Neural progenitor cell (in vitro differentiated cells): ENCODE data around the gene CDH18. TPM values are rescaled to one million over a fixed set of nuclear protein-coding genes. Genes with fewer than 3 reads are reported as not detected.

Source experiments
- DNase-seq: peaks from one replicate; pipeline ENCODE4 v3.0.0-alpha.2; 2016; ENCODE audit warnings: low spot score
- H2AFZ ChIP-seq: fragments of 200-600 bp; sonication (generic); replicated peaks from 2 replicates; pipeline ENCODE4 v1.6.1; 2016; ENCODE audit warnings: antibody characterized with exemption
- H3F3A ChIP-seq: fragments of 200-600 bp; sonication (generic); 2 replicates; pipeline ENCODE4 v1.6.1; 2016; ENCODE audit warnings: antibody characterized with exemption, low read depth
- H3K27ac ChIP-seq: fragments of 200-600 bp; sonication (generic); 2 replicates; pipeline ENCODE4 v1.5.1; 2016; ENCODE audit warnings: mild to moderate bottlenecking
- H3K27me3 ChIP-seq: fragments of 200-600 bp; sonication (generic); 2 replicates; pipeline ENCODE4 v1.6.1; 2016; ENCODE audit warnings: mild to moderate bottlenecking, moderate library complexity
- H3K36me3 ChIP-seq: fragments of 200-600 bp; sonication (generic); 2 replicates; pipeline ENCODE4 v1.5.1; 2016
- H3K4me1 ChIP-seq: fragments of 200-600 bp; sonication (generic); 2 replicates; pipeline ENCODE4 v1.6.1; 2016; ENCODE audit warnings: mixed run types
- H3K4me2 ChIP-seq: fragments of 200-600 bp; sonication (generic); 2 replicates; pipeline ENCODE4 v1.6.1; 2016
- H3K4me3 ChIP-seq: fragments of 200-600 bp; sonication (generic); 2 replicates; pipeline ENCODE4 v1.5.1; 2016
- H3K79me2 ChIP-seq: fragments of 200-600 bp; sonication (generic); 2 replicates; pipeline ENCODE4 v1.6.1; 2016; ENCODE audit warnings: low read depth
- H3K9ac ChIP-seq: fragments of 200-600 bp; sonication (generic); 2 replicates; pipeline ENCODE4 v1.6.1; 2016
- H3K9me3 ChIP-seq: fragments of 200-600 bp; sonication (generic); 2 replicates; pipeline ENCODE4 v1.5.1; 2016; ENCODE audit warnings: low read depth
- H4K20me1 ChIP-seq: fragments of 200-600 bp; sonication (generic); 2 replicates; pipeline ENCODE4 v1.6.1; 2016; ENCODE audit warnings: low read depth
- H3K27ac Mint-ChIP-seq: 3 replicates; pipeline ENCODE4 v1.8.0; 2021; ENCODE audit warnings: mixed read lengths
- H3K27me3 Mint-ChIP-seq: 2 replicates; pipeline ENCODE4 v1.8.0; 2022; ENCODE audit warnings: low read depth, mild to moderate bottlenecking, inconsistent platforms, moderate library complexity, mixed read lengths; ENCODE audit not compliant: insufficient read depth
- H3K36me3 Mint-ChIP-seq: 3 replicates; pipeline ENCODE4 v1.8.0; 2021; ENCODE audit warnings: mixed read lengths
- H3K4me1 Mint-ChIP-seq: 3 replicates; pipeline ENCODE4 v1.8.0; 2021; ENCODE audit warnings: mixed read lengths
- H3K4me3 Mint-ChIP-seq: 3 replicates; pipeline ENCODE4 v1.8.0; 2021; ENCODE audit warnings: mild to moderate bottlenecking, moderate library complexity, mixed read lengths
- H3K9me3 Mint-ChIP-seq: 3 replicates; pipeline ENCODE4 v1.8.0; 2020; ENCODE audit warnings: mixed read lengths
- EZH2 ChIP-seq: fragments of 200-600 bp; sonication (generic); IDR thresholded peaks from 2 replicates; pipeline ENCODE4 v1.6.1; 2017; ENCODE audit warnings: antibody characterized with exemption, mild to moderate bottlenecking, moderate library complexity
- EZH2phosphoT487 ChIP-seq: fragments of 200-600 bp; sonication (generic); IDR thresholded peaks from 2 replicates; pipeline ENCODE4 v1.6.1; 2017; ENCODE audit warnings: antibody characterized with exemption
- total RNA-seq: library from RNA; depleted of rRNA; stranded (reverse); fragments of >200 nt; gene quantifications from 2 replicates; pipeline ENCODE4 v1.2.3, GENCODE V29; 2015; ENCODE audit warnings: low replicate concordance
- TF ChIP-seq, protein P1 (sequence below): fragments of 200-600 bp; sonication (generic); IDR thresholded peaks from 2 replicates; pipeline ENCODE4 v1.5.1; 2017; ENCODE audit warnings: antibody characterized with exemption, mild to moderate bottlenecking

The CDH18 gene
- total RNA-seq, 1 donor from 2014 or later, result 0.58 TPM

- no peak overlapping the region for H2AFZ ChIP-seq
- H3K9ac ChIP-seq, result no peak overlapping the region
- Mint-ChIP-seq H3K4me1 (no peaks in the 10 kb centered on the region), H3K36me3 (no peaks in the 10 kb centered on the region), H3K9me3 (no peaks in the 10 kb centered on the region), H3K27me3 (no peaks in the 10 kb centered on the region), H3K27ac (no peak overlapping the region), H3K4me3 (no peak overlapping the region)
- no peak overlapping the region for H3K27ac ChIP-seq
- no peaks in the 10 kb centered on the region for H3K4me1 ChIP-seq
- H3K79me2 ChIP-seq, result no peaks in the 10 kb centered on the region
- no peak overlapping the region for H3K4me3 ChIP-seq
- H3K27me3 ChIP-seq, result no peaks in the 10 kb centered on the region
- H3K36me3 ChIP-seq, result no peaks in the 10 kb centered on the region
- H3K4me2 ChIP-seq, result no peak overlapping the region
- H3K9me3 ChIP-seq, result no peaks in the 10 kb centered on the region
- no peaks in the 10 kb centered on the region for H3F3A ChIP-seq
- TF ChIP-seq EZH2, result no peak
- TF ChIP-seq, protein P1, sequence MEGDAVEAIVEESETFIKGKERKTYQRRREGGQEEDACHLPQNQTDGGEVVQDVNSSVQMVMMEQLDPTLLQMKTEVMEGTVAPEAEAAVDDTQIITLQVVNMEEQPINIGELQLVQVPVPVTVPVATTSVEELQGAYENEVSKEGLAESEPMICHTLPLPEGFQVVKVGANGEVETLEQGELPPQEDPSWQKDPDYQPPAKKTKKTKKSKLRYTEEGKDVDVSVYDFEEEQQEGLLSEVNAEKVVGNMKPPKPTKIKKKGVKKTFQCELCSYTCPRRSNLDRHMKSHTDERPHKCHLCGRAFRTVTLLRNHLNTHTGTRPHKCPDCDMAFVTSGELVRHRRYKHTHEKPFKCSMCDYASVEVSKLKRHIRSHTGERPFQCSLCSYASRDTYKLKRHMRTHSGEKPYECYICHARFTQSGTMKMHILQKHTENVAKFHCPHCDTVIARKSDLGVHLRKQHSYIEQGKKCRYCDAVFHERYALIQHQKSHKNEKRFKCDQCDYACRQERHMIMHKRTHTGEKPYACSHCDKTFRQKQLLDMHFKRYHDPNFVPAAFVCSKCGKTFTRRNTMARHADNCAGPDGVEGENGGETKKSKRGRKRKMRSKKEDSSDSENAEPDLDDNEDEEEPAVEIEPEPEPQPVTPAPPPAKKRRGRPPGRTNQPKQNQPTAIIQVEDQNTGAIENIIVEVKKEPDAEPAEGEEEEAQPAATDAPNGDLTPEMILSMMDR, result no peak
- TF ChIP-seq EZH2phosphoT487, result no peak
- no peak for DNase-seq
- no peaks in the 10 kb centered on the region for H4K20me1 ChIP-seq
These were observed 368.4 kb downstream of the CDH18 start for GRCh38 chr5:19619571-19619970.

GRCh38 chr5:19616701-19617215, 371.2 kb downstream of the CDH18 start:
- Mint-ChIP-seq H3K9me3 (no peaks in the 10 kb centered on the region), H3K4me3 (no peak overlapping the region), H3K36me3 (no peaks in the 10 kb centered on the region), H3K27ac (no peak overlapping the region), H3K4me1 (no peaks in the 10 kb centered on the region), H3K27me3 (no peaks in the 10 kb centered on the region)
- H3K9ac ChIP-seq, result no peak overlapping the region
- no peaks in the 10 kb centered on the region for H4K20me1 ChIP-seq
- H3K4me2 ChIP-seq, result no peak overlapping the region
- no peak overlapping the region for H3K4me3 ChIP-seq
- H3K79me2 ChIP-seq, result no peaks in the 10 kb centered on the region
- no peaks in the 10 kb centered on the region for H3K36me3 ChIP-seq
- no peaks in the 10 kb centered on the region for H3K9me3 ChIP-seq
- H3K4me1 ChIP-seq, result no peaks in the 10 kb centered on the region
- no peak for DNase-seq
- TF ChIP-seq EZH2phosphoT487, result no peak
- TF ChIP-seq, protein P1, result no peak
- no peak for TF ChIP-seq EZH2
- H3K27me3 ChIP-seq, result no peaks in the 10 kb centered on the region
- no peak overlapping the region for H3K27ac ChIP-seq
- no peak overlapping the region for H2AFZ ChIP-seq
- H3F3A ChIP-seq, result no peaks in the 10 kb centered on the region

DNA sequence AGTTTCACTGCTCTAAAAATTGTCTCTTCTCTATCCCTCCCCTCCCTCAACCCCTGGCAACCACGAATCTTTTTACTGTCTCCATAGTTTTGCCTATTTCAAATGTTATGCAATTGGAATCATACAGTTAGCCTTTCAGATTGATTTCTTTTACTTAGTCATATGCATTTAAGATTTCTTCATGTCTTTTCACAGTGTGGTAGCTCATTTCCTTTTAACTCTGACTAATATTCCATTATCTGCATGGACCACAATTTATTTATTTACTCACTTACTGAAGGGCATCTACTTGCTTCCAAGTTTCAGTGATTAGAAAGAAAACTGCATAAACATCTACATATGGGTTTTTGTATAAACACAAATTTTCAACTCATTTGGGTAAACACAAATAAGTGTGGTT, 372.3 kb downstream of the CDH18 start:
- Histone ChIP-seq H3K4me1 (no peaks in the 10 kb centered on the region), H3K4me2 (no peak overlapping the region), H2AFZ (no peak overlapping the region), H3K9ac (no peak overlapping the region), H3F3A (no peaks in the 10 kb centered on the region), H3K4me3 (no peak overlapping the region), H3K27ac (no peak overlapping the region), H3K79me2 (no peaks in the 10 kb centered on the region), H4K20me1 (no peaks in the 10 kb centered on the region), H3K9me3 (no peaks in the 10 kb centered on the region), H3K27me3 (no peaks in the 10 kb centered on the region), H3K36me3 (no peaks in the 10 kb centered on the region)
- Mint-ChIP-seq H3K4me3 (no peak overlapping the region), H3K4me1 (no peaks in the 10 kb centered on the region), H3K9me3 (no peaks in the 10 kb centered on the region), H3K27me3 (no peaks in the 10 kb centered on the region), H3K36me3 (no peaks in the 10 kb centered on the region), H3K27ac (no peak overlapping the region)
- DNase-seq, result no peak
- TF ChIP-seq, protein P1, result no peak
- TF ChIP-seq EZH2 (no peak), EZH2phosphoT487 (no peak)

GRCh38 chr5:19615071-19615470, 372.9 kb downstream of the CDH18 start:
- Mint-ChIP-seq H3K4me1 (no peaks in the 10 kb centered on the region), H3K4me3 (no peak overlapping the region), H3K27ac (no peak overlapping the region), H3K27me3 (no peaks in the 10 kb centered on the region), H3K9me3 (no peaks in the 10 kb centered on the region), H3K36me3 (no peaks in the 10 kb centered on the region)
- Histone ChIP-seq H2AFZ (no peak overlapping the region), H3F3A (no peaks in the 10 kb centered on the region), H3K4me2 (no peak overlapping the region), H3K4me3 (no peak overlapping the region), H3K9ac (no peak overlapping the region), H3K36me3 (no peaks in the 10 kb centered on the region), H3K4me1 (no peaks in the 10 kb centered on the region), H3K9me3 (no peaks in the 10 kb centered on the region), H3K27ac (no peak overlapping the region), H3K79me2 (no peaks in the 10 kb centered on the region), H3K27me3 (no peaks in the 10 kb centered on the region), H4K20me1 (no peaks in the 10 kb centered on the region)
- TF ChIP-seq, protein P1, result no peak
- TF ChIP-seq EZH2 (no peak), EZH2phosphoT487 (no peak)
- DNase-seq, result no peak
